ENCODE data around the gene DNPH1.

The DNPH1 gene

GRCh38 chr6:43188426-43188825 lies 40.9 kb downstream of the DNPH1 start:
- TF ChIP-seq, protein P1, sequence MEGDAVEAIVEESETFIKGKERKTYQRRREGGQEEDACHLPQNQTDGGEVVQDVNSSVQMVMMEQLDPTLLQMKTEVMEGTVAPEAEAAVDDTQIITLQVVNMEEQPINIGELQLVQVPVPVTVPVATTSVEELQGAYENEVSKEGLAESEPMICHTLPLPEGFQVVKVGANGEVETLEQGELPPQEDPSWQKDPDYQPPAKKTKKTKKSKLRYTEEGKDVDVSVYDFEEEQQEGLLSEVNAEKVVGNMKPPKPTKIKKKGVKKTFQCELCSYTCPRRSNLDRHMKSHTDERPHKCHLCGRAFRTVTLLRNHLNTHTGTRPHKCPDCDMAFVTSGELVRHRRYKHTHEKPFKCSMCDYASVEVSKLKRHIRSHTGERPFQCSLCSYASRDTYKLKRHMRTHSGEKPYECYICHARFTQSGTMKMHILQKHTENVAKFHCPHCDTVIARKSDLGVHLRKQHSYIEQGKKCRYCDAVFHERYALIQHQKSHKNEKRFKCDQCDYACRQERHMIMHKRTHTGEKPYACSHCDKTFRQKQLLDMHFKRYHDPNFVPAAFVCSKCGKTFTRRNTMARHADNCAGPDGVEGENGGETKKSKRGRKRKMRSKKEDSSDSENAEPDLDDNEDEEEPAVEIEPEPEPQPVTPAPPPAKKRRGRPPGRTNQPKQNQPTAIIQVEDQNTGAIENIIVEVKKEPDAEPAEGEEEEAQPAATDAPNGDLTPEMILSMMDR (IDR thresholded peaks at IDR 0.05; ENCODE audit: low read depth, low read length, missing control alignments), result no peak
- no peak overlapping the region for H3K4me3 ChIP-seq (ENCODE audit: low read depth, low read length)
- no peak for DNase-seq (ENCODE audit: low read depth)

- H3K4me3 ChIP-seq (ENCODE audit: low read depth, low read length), result no peak overlapping the region
- no peak for DNase-seq (ENCODE audit: low read depth)
- TF ChIP-seq, protein P1 (IDR thresholded peaks at IDR 0.05; ENCODE audit: low read depth, low read length, missing control alignments), result no peak
Measured at GRCh38 chr6:43187821-43188220, 41.5 kb downstream of the DNPH1 start.

GRCh38 chr6:43186706-43187105 lies 42.6 kb downstream of the DNPH1 start:
- H3K4me3 ChIP-seq (ENCODE audit: low read depth, low read length), result no peak overlapping the region
- DNase-seq (ENCODE audit: low read depth), result no peak
- TF ChIP-seq, protein P1 (IDR thresholded peaks at IDR 0.05; ENCODE audit: low read depth, low read length, missing control alignments), result no peak

- DNase-seq (ENCODE audit: low read depth), result no peak
- H3K4me3 ChIP-seq (ENCODE audit: low read depth, low read length), result no peak overlapping the region
- TF ChIP-seq, protein P1 (IDR thresholded peaks at IDR 0.05; ENCODE audit: low read depth, low read length, missing control alignments), result no peak
Measured at GRCh38 chr6:43186019-43186418, 43.3 kb downstream of the DNPH1 start.

GRCh38 chr6:43185391-43185985 lies 43.8 kb downstream of the DNPH1 start:
- no peak for DNase-seq (ENCODE audit: low read depth)
- TF ChIP-seq, protein P1 (IDR thresholded peaks at IDR 0.05; ENCODE audit: low read depth, low read length, missing control alignments), result no peak
- no peak overlapping the region for H3K4me3 ChIP-seq (ENCODE audit: low read depth, low read length)

GRCh38 chr6:43184268-43184985 lies 44.9 kb downstream of the DNPH1 start:
- TF ChIP-seq, protein P1 (IDR thresholded peaks at IDR 0.05; ENCODE audit: low read depth, low read length, missing control alignments), result no peak
- no peak for DNase-seq (ENCODE audit: low read depth)
- no peak overlapping the region for H3K4me3 ChIP-seq (ENCODE audit: low read depth, low read length)

DNA sequence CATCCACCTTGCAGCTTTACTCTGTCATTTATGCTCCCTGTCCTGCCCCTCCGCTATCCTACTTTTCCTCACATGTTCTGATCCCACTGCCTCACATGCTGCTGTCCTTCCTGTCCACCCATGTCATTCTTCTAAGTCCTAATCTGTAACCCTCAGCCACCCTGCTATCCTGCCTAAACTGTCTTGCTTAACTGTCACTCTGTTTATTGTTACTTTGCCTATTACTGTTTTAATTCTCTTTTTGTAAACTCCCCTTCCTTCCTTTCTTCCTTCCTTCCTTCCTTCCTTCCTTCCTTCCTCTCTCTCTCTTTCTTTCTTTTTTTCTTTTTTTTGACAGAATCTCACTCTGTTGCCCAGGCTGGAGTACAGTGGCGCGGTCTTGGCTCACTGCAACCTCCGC lies 45.8 kb downstream of the DNPH1 start:
- TF ChIP-seq, protein P1 (IDR thresholded peaks at IDR 0.05; ENCODE audit: low read depth, low read length, missing control alignments), result no peak
- no peak overlapping the region; the same call in 1 of the 2 replicates for H3K4me3 ChIP-seq (ENCODE audit: low read depth, low read length)
- DNase-seq (ENCODE audit: low read depth), result no peak
